Measurements from ENCODE around the gene CCDC171. TPM values are rescaled to one million over a fixed set of nuclear protein-coding genes. Genes with fewer than 3 reads are reported as not detected.

Gene CCDC171
- 1.0 and 1.9 TPM in 2 replicates for total RNA-seq

DNA sequence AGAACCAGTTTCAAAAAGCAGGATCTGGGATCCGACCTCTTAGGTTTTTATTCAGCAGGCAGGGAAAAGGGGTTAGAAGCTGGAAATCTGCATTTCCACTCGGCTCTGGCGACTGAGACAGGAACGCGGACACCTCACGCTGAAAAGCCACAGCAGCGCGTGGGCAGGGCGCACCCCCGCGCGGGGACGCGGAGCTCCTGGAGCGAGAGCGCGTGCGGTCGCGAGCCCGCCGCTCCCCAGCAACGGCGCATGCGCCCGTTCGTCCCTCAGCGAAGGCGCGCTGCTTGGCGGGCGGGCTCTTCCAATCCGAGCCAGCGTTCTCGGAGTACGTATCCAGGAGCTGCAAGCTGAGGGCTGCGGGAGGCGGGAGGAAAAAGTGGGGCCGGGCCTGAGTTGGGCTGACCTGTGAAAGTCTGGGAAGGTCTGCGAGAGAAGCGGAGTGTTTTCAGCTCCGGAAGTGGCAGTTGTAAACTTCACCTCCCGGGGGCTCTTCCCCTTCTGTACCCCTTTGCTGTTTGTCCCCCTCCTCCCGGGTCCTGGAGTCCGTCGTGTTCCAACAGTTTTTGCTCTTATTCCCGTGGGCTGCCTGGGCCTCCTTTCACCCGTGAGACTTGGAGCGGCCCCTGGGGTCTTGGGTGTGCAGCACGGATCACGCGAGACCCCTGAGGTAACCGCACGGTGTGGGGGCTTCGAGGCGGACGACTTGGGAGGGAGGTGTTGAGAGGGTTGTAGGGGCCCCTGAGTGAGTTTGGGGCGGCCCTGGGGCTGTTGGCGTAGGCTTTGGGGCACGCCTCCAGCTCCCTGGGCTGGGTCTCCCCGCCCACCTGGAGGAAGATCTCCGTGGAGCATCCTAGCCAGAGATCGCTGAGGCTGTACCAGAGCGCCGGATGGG, at the start of gene CCDC171:
CCDC171 (plus strand) TSS at position 408 of the 892 bp plus-strand sequence. CDS start 11,046 bp downstream, outside the sequence.

DNA sequence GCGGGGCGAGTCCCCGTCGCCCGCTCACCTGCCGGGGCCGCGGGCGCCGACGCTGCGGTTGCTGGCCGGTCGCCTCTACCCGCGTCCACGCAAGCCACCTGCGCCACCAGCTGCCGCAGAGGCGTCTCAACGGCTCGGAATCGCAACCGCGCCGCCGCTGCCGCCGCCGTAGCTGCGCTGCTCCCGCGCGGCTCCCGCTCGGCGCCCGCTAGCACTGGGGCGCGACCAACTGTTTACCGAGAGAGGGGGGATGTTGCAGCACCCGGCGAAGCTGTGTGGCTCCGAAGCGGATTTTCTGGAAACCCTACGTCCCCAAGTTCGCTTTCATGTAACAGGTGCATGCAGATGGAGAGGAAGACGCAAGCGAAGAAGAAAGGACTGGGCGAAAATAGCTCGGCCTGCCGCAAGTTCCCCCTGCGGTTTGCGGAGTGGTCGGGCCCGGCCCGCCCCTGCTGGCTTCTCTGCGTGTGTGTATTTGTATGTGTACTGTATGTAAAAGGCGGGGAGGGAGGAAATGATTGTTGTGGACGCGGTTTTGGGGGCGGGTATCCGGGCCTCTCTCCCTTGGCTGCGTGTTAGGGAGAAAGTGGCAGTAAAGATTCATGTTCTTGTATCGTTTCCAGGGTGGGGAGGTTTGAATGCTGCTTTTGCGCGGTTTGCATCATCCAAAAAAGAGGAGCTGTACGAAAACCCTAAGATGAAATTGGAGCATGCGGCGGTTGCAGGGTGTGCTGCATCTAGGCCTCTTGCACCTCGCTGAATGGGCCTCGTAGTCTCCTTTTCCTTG, 41.9 kb upstream of the CCDC171 start, which contains the start of gene PSIP1:
PSIP1 (minus strand) TSS at position 182 of the 787 bp plus-strand sequence. CDS start 782 bp downstream, outside the sequence.

Other genes with a start within 250 kb of the CCDC171 start
- 5.0 and 8.3 TPM in 2 replicates for gene TTC39B, start 245.8 kb upstream of the CCDC171 start, total RNA-seq
- 22.2 and 43.3 TPM in 2 replicates for gene SNAPC3, start 130.2 kb upstream of the CCDC171 start, total RNA-seq
- 45.3 and 46.4 TPM in 2 replicates for gene PSIP1, start 42.1 kb upstream of the CCDC171 start, total RNA-seq

Measured in epithelial cell of alveolus of lung (primary cell).